Activated CD4-positive, CD25-positive, alpha-beta regulatory T cell treated with anti-CD3 and anti-CD28 coated beads, Interleukin-2, amount 50 U/mL, for 24 hours (primary cell): Measurements from ENCODE around the gene DPYSL5.
"Not testable (repeated sequence)": the region's sequence is repeated elsewhere in the genome, so short reads cannot be mapped to it uniquely, and the experiment has no call there.

Source experiments
- ATAC-seq, 2 donors: fragments of 150-1000 bp; cut with Tn5 transposase; one replicate each; pipeline ENCODE4 v1.10.0; 2021; ENCODE audit warnings: mild to moderate bottlenecking in 1 of 2, moderate library complexity in 1 of 2

Gene DPYSL5

GRCh38 chr2:26875808-26876207 is 27.9 kb downstream of the DPYSL5 start:
- ATAC-seq: no peak

- ATAC-seq: no peak
Observed at GRCh38 chr2:26876260-26876659, 28.3 kb downstream of the DPYSL5 start.

GRCh38 chr2:26877276-26877675 is 29.3 kb downstream of the DPYSL5 start:
- no peak for ATAC-seq

GRCh38 chr2:26880161-26880560 is 32.2 kb downstream of the DPYSL5 start:
- no peak for ATAC-seq

GRCh38 chr2:26880910-26881435 is 33.0 kb downstream of the DPYSL5 start:
- no peak for ATAC-seq

GRCh38 chr2:26882220-26882619 is 34.3 kb downstream of the DPYSL5 start:
- ATAC-seq: not testable (repeated sequence)

- no peak for ATAC-seq
Observed at GRCh38 chr2:26883956-26884355, 36.0 kb downstream of the DPYSL5 start.

GRCh38 chr2:26884486-26884885 is 36.6 kb downstream of the DPYSL5 start:
- ATAC-seq: no peak

GRCh38 chr2:26885651-26886329 is 37.9 kb downstream of the DPYSL5 start:
- ATAC-seq: peak; percentile 30 to 68

GRCh38 chr2:26886736-26887135 is 38.8 kb downstream of the DPYSL5 start:
- no peak for ATAC-seq

GRCh38 chr2:26887151-26887550 is 39.2 kb downstream of the DPYSL5 start:
- ATAC-seq: no peak

GRCh38 chr2:26889796-26890195 is 41.9 kb downstream of the DPYSL5 start:
- ATAC-seq: no peak

GRCh38 chr2:26890341-26891000 is 42.5 kb downstream of the DPYSL5 start:
- ATAC-seq: no peak

- no peak for ATAC-seq
Observed at GRCh38 chr2:26892133-26892532, 44.2 kb downstream of the DPYSL5 start.

GRCh38 chr2:26892922-26893524 is 45.1 kb downstream of the DPYSL5 start:
- no peak for ATAC-seq

- no peak for ATAC-seq
Observed at GRCh38 chr2:26894136-26894535, 46.2 kb downstream of the DPYSL5 start.

GRCh38 chr2:26897807-26898479 is 50.0 kb downstream of the DPYSL5 start:
- ATAC-seq: no peak

GRCh38 chr2:26898480-26899078 is 50.6 kb downstream of the DPYSL5 start:
- no peak for ATAC-seq

- ATAC-seq: no peak
Observed at GRCh38 chr2:26899500-26900164, 51.7 kb downstream of the DPYSL5 start.

- no peak for ATAC-seq
Observed at GRCh38 chr2:26900831-26901321, 52.9 kb downstream of the DPYSL5 start.

GRCh38 chr2:26901326-26902183 is 53.6 kb downstream of the DPYSL5 start:
- ATAC-seq: no peak
